GM13977 (cell line): ENCODE data around the gene SDCCAG8.
A peak's percentile ranks its signal among the peaks of the same experiment; 100 is the strongest.

Experiments used
- DNase-seq: peaks from one replicate; pipeline ENCODE4 v3.0.0; 2012; ENCODE audit warnings: low spot score
- CTCF ChIP-seq: IDR thresholded peaks from 2 replicates; pipeline ENCODE4 v1.5.1; 2012; ENCODE audit warnings: mild to moderate bottlenecking, control low read depth; ENCODE audit not compliant: insufficient read depth; ENCODE audit errors: extremely low read depth, missing control alignments
- in situ Hi-C: fragments of 300-500 bp; cut with MboI; formaldehyde crosslinking; loops from one replicate; pipeline ENCODE4 v1.12.0; 2022; ENCODE audit warnings: low sequenced_read_pairs, low pct_unique_long_range_greater_than_20kb, mixed read lengths, inconsistent platforms; ENCODE audit not compliant: unreplicated experiment

Gene SDCCAG8

GRCh38 chr1:243510928-243511327 is 255.1 kb downstream of the SDCCAG8 start:
- no peak for DNase-seq
- in situ Hi-C loops: no loop called here
- no peak for TF ChIP-seq CTCF

GRCh38 chr1:243513726-243514491 is 258.1 kb downstream of the SDCCAG8 start:
- peak; percentile 64 for DNase-seq
- TF ChIP-seq CTCF: no peak
- in situ Hi-C loops: no loop called here

- no peak for TF ChIP-seq CTCF
- in situ Hi-C loops: no loop called here
Observed at GRCh38 chr1:243514927-243515326, 259.1 kb downstream of the SDCCAG8 start.

GRCh38 chr1:243520831-243521230 is 265.0 kb downstream of the SDCCAG8 start:
- DNase-seq: no peak
- in situ Hi-C loops: no loop called here

More at GRCh38 chr1:243514927-243515326, 259.1 kb downstream of the SDCCAG8 start:
- no peak for DNase-seq

GRCh38 chr1:243523766-243524165 is 267.9 kb downstream of the SDCCAG8 start:
- no peak for DNase-seq
- in situ Hi-C loops: no loop called here
- TF ChIP-seq CTCF: no peak

More at GRCh38 chr1:243520831-243521230, 265.0 kb downstream of the SDCCAG8 start:
- no peak for TF ChIP-seq CTCF

GRCh38 chr1:243525085-243525487 is 269.2 kb downstream of the SDCCAG8 start:
- no peak for TF ChIP-seq CTCF
- in situ Hi-C loops: no loop called here
- no peak for DNase-seq

- DNase-seq: no peak
- no peak for TF ChIP-seq CTCF
- in situ Hi-C loops: no loop called here
Observed at GRCh38 chr1:243526180-243526579, 270.3 kb downstream of the SDCCAG8 start.
